SK-N-SH (cell line): Measurements from ENCODE around the gene RBP5. TPM values are rescaled to one million over a fixed set of nuclear protein-coding genes. Genes with fewer than 3 reads are reported as not detected.

Source experiments
- CTCF ChIA-PET: fragments of 300-600, 350-600 bp; formaldehyde crosslinking; extraction: SDS; loops from one replicate; lab custom pipeline; 2021; lab: Yijun Ruan, JAX
- POLR2A ChIA-PET: fragments of 350-600 bp; sonication (Branson Sonifier 250); formaldehyde crosslinking; extraction: SDS; loops from one replicate; lab custom pipeline; 2020; ENCODE audit warnings: antibody characterized with exemption, inconsistent platforms; lab: Yijun Ruan, JAX
- DNase-seq: peaks from one replicate; pipeline ENCODE4 v3.0.0; 2012
- H2AFZ ChIP-seq: fragments of 200-600 bp; sonication (generic); 2 replicates; pipeline ENCODE4 v1.8.1; 2016; ENCODE audit warnings: antibody characterized with exemption, mild to moderate bottlenecking, low read depth
- H3F3A ChIP-seq: fragments of 200-600 bp; sonication (generic); replicated peaks from 2 replicates; pipeline ENCODE3; 2016; ENCODE audit warnings: antibody characterized with exemption, mild to moderate bottlenecking; ENCODE audit not compliant: insufficient read depth
- H3K27ac ChIP-seq, 2 experiments: fragments of 200-500 bp in 1 of 2; fragments of 200-600 bp in 1 of 2; sonication (Bioruptor generic) in 1 of 2; sonication (generic), shearing (Covaris generic) in 1 of 2; 2 replicates each; pipeline versions ENCODE4 v1.5.1 to v1.6.1; 2014 to 2016; ENCODE audit warnings: low read depth in 2 of 2, inconsistent platforms in 1 of 2, low read length in 1 of 2, mild to moderate bottlenecking in 1 of 2, mixed read lengths in 1 of 2
- H3K27me3 ChIP-seq: fragments of 200-600 bp; sonication (generic), shearing (Covaris generic); 2 replicates; pipeline ENCODE4 v1.6.1; 2016; ENCODE audit warnings: mixed run types; ENCODE audit not compliant: insufficient read depth
- H3K36me3 ChIP-seq, 2 experiments: fragments of 200-500 bp in 1 of 2; fragments of 200-600 bp in 1 of 2; sonication (Bioruptor generic) in 1 of 2; sonication (generic) in 1 of 2; replicated peaks in 1 of 2; 2 replicates each; pipeline versions ENCODE3 to v1.5.1; 2014 to 2016; ENCODE audit warnings: low read length in 1 of 2, mild to moderate bottlenecking in 1 of 2; ENCODE audit not compliant: insufficient read depth in 2 of 2, control insufficient read depth in 1 of 2
- H3K4me1 ChIP-seq, 2 experiments: fragments of 200-500 bp in 1 of 2; fragments of 200-600 bp in 1 of 2; sonication (Bioruptor generic) in 1 of 2; sonication (generic), shearing (Covaris generic) in 1 of 2; 2 replicates each; pipeline versions ENCODE4 v1.5.1 to v1.6.1; 2014 to 2016; ENCODE audit warnings: low read depth in 1 of 2, low read length in 1 of 2, mixed run types in 1 of 2; ENCODE audit not compliant: insufficient read depth in 2 of 2, control insufficient read depth in 1 of 2
- H3K4me2 ChIP-seq: fragments of 200-600 bp; sonication (generic), shearing (Covaris generic); 2 replicates; pipeline ENCODE4 v1.6.1; 2017; ENCODE audit warnings: mixed run types
- H3K4me3 ChIP-seq, 2 experiments: fragments of 200-500 bp in 1 of 2; fragments of 200-600 bp in 1 of 2; sonication (Bioruptor generic) in 1 of 2; sonication (generic), shearing (Covaris generic) in 1 of 2; 2 replicates each; pipeline versions ENCODE4 v1.5.1 to v1.8.1; 2014 to 2016; ENCODE audit warnings: low read depth in 2 of 2, inconsistent platforms in 1 of 2, low read length in 1 of 2, mild to moderate bottlenecking in 1 of 2, mixed read lengths in 1 of 2, moderate library complexity in 1 of 2
- H3K79me2 ChIP-seq: fragments of 200-600 bp; sonication (generic); 2 replicates; pipeline ENCODE4 v1.8.1; 2017; ENCODE audit warnings: mild to moderate bottlenecking; ENCODE audit not compliant: insufficient read depth
- H3K9ac ChIP-seq: fragments of 200-600 bp; sonication (generic); 2 replicates; pipeline ENCODE4 v1.6.1; 2017; ENCODE audit warnings: mixed run types
- H3K9me2 ChIP-seq: fragments of 200-600 bp; sonication (generic); 2 replicates; pipeline ENCODE4 v1.6.1; 2017; ENCODE audit warnings: mixed run types
- H3K9me3 ChIP-seq: fragments of 200-600 bp; sonication (generic); 2 replicates; pipeline ENCODE4 v1.6.1; 2017; ENCODE audit warnings: mixed run types, mild to moderate bottlenecking, moderate library complexity
- H4K20me1 ChIP-seq: fragments of 200-600 bp; sonication (generic); 2 replicates; pipeline ENCODE4 v1.6.1; 2017; ENCODE audit warnings: mild to moderate bottlenecking, mixed run types; ENCODE audit not compliant: insufficient read depth
- EZH2phosphoT487 ChIP-seq: fragments of 200-600 bp; sonication (generic); IDR thresholded peaks from 2 replicates; pipeline ENCODE4 v1.6.1; 2017; ENCODE audit warnings: low read depth, mixed run types, mild to moderate bottlenecking, antibody characterized with exemption, moderate library complexity, borderline replicate concordance
- FOXM1 ChIP-seq: IDR thresholded peaks from 2 replicates; pipeline ENCODE4 v1.4.0; 2012; ENCODE audit warnings: low read depth, mild to moderate bottlenecking
- GABPA ChIP-seq: IDR thresholded peaks from 2 replicates; pipeline ENCODE4 v1.4.0; 2012; ENCODE audit warnings: low read depth, mild to moderate bottlenecking
- IRF3 ChIP-seq: fragments of 150-350 bp; IDR thresholded peaks from 2 replicates; pipeline ENCODE4 v1.6.1; 2016; ENCODE audit warnings: mild to moderate bottlenecking, low read depth, low read length
- JUND ChIP-seq: IDR thresholded peaks from 2 replicates; pipeline ENCODE4 v1.4.0; 2012
- MAX ChIP-seq: IDR thresholded peaks from 2 replicates; pipeline ENCODE4 v1.4.0; 2012; ENCODE audit warnings: low read depth
- NFIC ChIP-seq: IDR thresholded peaks from 2 replicates; pipeline ENCODE4 v1.4.0; 2012; ENCODE audit warnings: borderline replicate concordance
- NRF1 ChIP-seq: IDR thresholded peaks from 2 replicates; pipeline ENCODE4 v1.6.1; 2012; ENCODE audit warnings: low read depth, mild to moderate bottlenecking, low read length
- PBX3 ChIP-seq: IDR thresholded peaks from 2 replicates; pipeline ENCODE4; 2012
- POLR2AphosphoS5 ChIP-seq: IDR thresholded peaks from 2 replicates; pipeline ENCODE4 v1.6.1; 2012; ENCODE audit warnings: low read depth, low read length
- RAD21 ChIP-seq: IDR thresholded peaks from 2 replicates; pipeline ENCODE4 v1.6.1; 2012; ENCODE audit warnings: mild to moderate bottlenecking, low read length
- REST ChIP-seq: IDR thresholded peaks from 2 replicates; pipeline ENCODE4 v1.6.1; 2012; ENCODE audit warnings: mild to moderate bottlenecking, low read depth, low read length, moderate library complexity
- SIN3A ChIP-seq: IDR thresholded peaks from 2 replicates; pipeline ENCODE4 v1.6.1; 2012; ENCODE audit warnings: low read depth, mild to moderate bottlenecking, low read length, moderate library complexity, borderline replicate concordance
- TCF12 ChIP-seq: IDR thresholded peaks from 2 replicates; pipeline ENCODE4 v1.4.0; 2012
- ZBTB33 ChIP-seq: IDR thresholded peaks from 2 replicates; pipeline ENCODE4 v1.4.0; 2012; ENCODE audit warnings: low read depth, borderline replicate concordance
- WGBS: methylation state at CpG from one replicate; pipeline ENCODE4 v1.1.6; 2017; ENCODE audit warnings: low lambda C conversion rate; 5-methylcytosine and 5-hydroxymethylcytosine counted together
- polyA plus RNA-seq, 3 experiments: library from polyadenylated mRNA; depleted of rRNA; stranded (reverse); fragments of >200 nt; gene quantifications; 2 replicates each; pipeline ENCODE4 v1.2.3, GENCODE V29; 2012

Gene RBP5
- polyA plus RNA-seq, 1 of the 3 experiments (the other 2 are of a cell fraction): 0.12 TPM

GRCh38 chr12:7092986-7093460 lies 35.7 kb downstream of the RBP5 start:
- H3K79me2 ChIP-seq: no peaks in the 10 kb centered on the region
- no peaks in the 10 kb centered on the region for H4K20me1 ChIP-seq
- no peak overlapping the region for H2AFZ ChIP-seq
- H3K4me2 ChIP-seq: no peak overlapping the region
- no peaks in the 10 kb centered on the region for H3K36me3 ChIP-seq
- no peaks in the 10 kb centered on the region for H3K27me3 ChIP-seq
- no peak overlapping the region for H3K9ac ChIP-seq
- POLR2A ChIA-PET: no interaction called here
- CTCF ChIA-PET: interaction anchor here (0.6 to 2.5 kb wide), 16 partner anchors 10 to 220 kb away, joined by 3 to 19 read pairs (median 4); partner anchors contain the start of genes C1S and SPSB2
- H3K4me3 ChIP-seq: no peak overlapping the region
- peaks cover 0 to 8% of the 10 kb centered on the region in 2 experiments; a peak in 1 of 4 replicates for H3K4me1 ChIP-seq
- no peak overlapping the region for H3K27ac ChIP-seq
- 75% methylated on average over 6 of the region's 8 CpGs for WGBS
- H3F3A ChIP-seq: peaks cover 6% of the 10 kb centered on the region
- TF ChIP-seq PBX3 (no peak), SIN3A (no peak), MAX (no peak), JUND (no peak), NFIC (no peak), GABPA (no peak), NRF1 (no peak), IRF3 (no peak), EZH2phosphoT487 (no peak), REST (no peak), TCF12 (no peak), RAD21 (no peak), FOXM1 (no peak), ZBTB33 (no peak), POLR2AphosphoS5 (no peak)
- TF ChIP-seq, all 33 proteins: peak for 0
- no peak for DNase-seq
- no peaks in the 10 kb centered on the region for H3K9me2 ChIP-seq
- H3K9me3 ChIP-seq: no peaks in the 10 kb centered on the region
